HG03064 (cell line): ENCODE measurements around the gene ATF3.

Experiments
- ATAC-seq: cut with Tn5 transposase; IDR thresholded peaks from one replicate; pipeline ENCODE4 v1.9.1; 2021; ENCODE audit warnings: low read depth; ENCODE audit not compliant: unreplicated experiment

ATF3 gene

DNA sequence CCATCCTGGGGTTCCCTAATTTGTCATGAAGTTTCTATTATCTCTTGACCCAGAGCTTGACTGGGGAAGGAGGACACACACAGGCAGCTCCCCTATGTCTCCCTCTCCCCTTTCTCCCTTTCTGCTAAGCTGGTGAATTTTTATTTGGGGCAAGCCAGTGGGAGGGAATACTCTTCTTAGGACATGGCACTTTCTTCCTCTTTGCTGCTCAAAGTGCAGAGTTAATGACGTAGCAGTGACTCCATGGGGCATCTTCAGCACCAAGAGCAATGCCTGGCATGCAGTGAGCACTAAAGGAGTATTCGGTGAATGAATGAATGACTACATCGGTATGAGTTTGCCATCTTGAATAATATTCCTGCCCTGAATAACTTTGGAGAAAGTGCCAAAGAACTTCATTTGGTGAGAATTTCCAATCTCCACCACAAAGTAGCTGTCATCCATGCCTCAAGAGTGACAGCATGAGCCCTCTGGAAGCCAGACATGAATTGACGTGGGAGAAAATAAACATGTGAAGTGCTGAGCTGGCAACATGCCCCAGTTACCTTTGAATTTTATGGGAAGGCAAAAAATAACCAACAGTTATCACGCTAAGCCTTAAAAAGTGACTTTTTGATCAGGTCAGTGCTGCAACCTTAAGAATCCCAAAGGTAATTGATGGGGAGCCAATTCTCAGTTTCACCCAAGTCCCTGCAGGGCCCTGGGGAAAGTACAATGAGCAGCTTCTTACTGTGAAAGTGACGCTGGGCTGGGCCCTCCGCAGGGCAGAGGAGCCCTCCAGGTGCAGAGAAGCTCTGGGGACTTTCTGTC is 22.1 kb upstream of the ATF3 start:
- ATAC-seq, result peak; percentile 91

DNA sequence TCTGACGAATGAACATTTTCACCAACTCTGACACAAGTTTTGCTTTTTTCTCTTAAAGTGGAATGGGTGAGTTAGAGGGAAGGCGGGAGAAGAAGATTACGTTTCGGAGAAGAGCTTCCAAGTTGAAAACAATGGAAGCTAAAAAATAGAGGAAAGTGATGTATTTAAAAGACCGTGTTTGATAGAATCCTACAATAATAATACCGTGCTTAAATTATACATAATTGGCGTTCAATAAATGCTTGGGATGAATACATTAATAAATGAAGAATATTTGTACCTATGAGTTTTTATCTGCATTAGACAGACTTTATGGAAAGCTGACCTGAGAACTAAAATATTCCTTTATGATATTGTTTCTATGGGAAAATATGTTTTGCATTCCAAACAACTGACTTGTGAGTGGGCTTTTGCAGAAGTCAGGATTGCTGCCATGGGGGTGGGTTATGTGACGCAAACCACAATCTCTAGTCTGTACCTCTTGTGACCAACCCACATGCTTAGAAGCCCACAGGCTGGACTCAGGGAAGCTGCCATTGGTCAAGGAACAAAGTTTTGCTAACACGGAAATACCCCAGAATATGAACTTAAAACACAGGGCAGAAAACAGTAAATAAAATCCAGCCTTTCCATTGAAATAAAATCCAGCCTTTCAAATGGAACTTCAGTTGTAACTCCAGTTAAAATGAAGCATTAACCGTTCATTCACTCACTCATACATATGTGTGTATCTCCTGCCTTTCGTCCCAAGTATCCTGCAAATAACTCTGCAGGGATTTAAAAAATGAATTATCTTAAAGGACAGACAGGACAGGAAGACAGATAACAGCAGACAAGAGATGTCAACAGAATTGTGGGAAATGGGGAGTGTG is 21.3 kb upstream of the ATF3 start:
- no peak for ATAC-seq

DNA sequence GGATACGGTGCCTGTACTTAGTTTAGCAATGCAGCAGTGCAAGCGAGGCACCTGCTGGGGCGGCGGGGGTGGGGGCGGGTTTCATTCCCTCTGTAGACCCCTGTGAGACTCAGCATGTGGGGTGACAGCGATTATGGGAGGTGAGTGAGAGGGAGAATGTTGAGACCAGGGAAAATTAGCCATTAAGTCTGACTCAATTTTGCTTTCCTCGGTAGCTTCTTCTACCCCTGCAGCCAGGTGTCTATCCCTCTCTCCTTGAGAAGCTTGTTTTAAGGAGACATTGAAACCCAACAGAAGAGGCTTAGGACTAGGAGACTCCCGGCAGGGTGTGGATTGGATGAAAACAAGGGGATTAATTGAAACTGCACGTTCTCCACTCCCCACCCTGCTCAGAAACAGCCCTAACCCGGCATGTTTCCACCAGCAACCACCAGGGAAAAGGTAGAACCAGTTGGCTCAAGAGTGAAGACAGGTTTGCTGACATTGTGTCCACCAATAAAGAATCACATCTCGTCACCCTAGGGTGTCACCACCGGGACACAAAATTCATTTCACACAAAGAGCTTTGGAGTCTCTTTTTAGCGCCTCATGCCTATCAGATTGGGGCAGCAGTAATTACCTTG is 20.6 kb upstream of the ATF3 start:
- ATAC-seq, result no peak

DNA sequence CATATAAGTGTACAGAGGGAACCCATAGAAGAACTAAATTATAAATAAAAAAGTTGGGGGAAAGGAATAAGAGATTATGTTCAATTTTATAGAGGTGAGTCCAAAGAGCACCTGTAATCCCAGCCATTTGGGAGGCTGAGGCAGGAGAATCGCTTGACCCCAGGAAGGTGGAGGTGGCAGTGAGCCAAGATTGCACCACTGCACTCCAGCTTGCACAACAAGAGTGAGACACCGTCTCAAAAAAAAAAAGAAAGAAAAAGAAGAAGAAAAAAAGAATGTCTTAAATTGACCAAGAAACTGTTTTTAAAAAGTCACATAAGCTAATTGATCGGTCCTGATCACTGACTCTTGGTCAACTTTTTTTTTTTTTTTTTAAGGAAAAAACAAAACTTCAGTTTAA is 19.1 kb upstream of the ATF3 start:
- no peak for ATAC-seq

DNA sequence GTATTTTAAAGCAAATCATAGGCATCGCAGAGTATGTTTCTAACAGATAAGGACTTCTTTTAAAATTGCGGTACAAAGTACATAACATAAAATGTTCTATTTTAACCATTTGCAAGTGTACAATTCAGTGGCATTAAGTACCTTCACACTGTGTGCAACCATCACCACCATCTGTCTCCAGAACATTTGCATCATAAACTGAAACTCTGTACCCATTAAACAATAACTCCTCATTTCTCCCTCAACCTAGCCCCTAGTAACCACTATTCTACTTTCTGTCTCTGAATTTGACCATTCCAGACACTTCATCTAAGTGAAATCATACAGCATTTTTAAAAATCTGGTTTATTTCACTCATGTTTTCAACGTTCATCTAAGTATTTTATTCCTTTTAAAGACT is 16.6 kb upstream of the ATF3 start:
- no peak for ATAC-seq

DNA sequence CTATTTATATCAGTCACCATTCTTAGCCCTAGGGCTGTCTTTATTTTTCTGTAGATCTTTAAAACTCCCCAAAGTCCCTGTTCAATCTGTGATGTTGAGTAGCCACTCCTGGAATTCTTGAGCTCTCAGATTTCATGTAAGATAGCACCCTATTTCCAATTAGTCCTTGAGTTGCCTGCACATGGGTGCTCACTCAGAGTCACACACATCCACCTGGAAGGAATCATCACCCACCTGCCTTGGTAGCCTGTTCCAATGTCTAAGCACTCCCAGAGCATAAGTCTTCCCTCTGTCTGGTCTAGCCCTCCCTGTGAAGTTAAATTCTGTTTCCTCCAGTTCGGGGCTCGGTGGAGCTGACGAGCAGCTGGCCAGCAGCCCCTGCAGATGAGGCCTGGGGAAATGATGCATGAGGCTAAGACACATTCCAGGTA is 14.7 kb upstream of the ATF3 start:
- ATAC-seq, result no peak

DNA sequence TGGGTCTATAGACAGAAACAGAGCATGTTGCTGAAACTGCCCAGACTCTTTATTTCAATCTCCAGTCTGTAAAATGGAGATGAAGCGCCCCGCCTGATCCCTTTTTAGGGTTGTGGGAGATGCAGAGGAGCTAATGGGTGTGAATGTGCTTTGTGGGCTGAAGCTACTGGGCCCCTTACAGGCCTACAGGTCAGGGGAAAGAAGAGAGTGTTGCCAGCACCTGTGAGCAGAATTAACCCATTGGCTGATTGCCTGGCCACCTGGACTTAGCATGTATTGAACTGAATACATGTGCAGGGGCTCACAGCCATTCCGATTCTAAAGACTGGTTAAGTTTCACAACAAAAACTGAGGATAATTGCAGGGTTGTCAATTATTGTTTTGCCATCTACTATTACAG is 13.9 kb upstream of the ATF3 start:
- ATAC-seq, result no peak

DNA sequence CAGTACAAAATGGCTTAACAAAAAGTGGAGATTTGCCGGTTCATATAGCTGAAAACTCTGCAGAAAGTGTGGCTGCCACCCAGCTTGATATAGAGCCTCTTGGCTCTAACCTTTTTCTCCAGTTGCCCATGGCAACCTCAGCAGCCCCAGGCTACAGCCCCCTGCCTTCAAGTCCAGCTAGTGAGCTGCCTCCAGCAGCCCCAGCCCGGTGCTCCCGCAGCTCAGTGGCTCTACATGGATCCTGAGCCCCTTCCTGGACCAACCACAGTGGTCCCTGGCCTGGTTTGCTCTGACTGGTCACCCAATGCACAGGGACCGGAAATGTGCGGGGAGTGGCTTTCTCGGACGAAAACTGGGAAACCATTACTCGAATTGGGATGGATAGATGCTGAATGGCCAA is 13.3 kb upstream of the ATF3 start:
- no peak for ATAC-seq

DNA sequence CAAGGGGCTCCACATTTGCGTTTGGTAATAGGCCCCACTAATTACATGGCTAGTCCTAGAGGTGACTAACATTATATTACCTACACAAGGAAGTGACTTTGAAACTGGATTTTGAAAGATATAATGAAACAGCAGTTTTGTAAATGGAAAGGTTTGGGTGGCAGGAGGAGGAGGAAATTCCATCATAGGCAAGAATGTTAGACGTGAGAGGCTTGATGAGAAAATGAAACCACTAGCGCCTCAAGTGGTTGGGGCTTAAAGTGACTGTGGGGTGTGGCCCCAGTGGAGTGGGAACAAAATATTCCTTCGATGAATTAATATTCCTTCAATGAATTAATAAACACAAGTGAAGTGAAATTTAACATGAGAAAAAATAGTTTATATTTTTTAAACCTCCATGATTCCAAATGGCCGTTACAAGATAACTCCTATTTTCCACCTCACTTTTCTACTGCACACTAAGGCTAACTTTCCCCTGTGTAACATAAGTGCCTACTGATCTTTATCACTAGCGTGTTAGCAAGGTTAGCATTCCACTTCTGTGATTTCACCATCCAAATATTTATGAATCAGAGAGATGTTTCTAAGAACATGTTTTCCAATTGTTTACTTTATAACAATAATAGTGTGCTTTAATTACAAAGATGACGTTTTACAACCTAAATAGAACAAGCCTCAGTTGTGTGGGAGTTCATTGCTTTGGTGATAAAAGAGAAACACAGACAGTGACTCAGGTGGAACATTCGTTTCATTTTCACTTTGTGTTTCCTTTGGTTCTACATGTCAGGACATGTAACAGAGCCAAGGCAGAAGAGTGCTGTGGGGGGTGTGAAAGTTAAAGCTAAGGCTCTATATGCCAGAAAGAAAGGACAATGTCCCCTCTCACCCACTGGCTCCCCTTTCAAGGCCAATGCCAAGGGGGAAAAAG is 12.5 kb upstream of the ATF3 start:
- ATAC-seq, result peak; percentile 96

DNA sequence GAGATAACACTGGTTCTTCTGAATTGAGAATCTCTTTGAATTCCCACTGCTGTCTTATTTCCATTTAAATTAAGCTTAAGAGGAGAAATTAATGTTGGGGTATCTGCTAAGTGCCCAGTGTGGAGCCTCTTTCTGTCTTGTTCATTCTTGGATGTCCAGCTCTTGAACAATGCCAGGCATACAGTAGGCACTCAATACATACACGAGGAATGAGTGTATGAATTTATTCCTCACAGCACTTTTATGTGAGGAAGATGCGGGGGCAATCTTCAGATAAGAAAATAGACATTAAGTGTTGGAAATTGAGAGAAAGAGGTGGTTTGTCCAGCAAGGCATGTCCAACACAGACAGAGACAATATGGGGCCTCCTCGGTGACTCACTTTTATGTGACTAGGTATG is 11.8 kb upstream of the ATF3 start:
- no peak for ATAC-seq

DNA sequence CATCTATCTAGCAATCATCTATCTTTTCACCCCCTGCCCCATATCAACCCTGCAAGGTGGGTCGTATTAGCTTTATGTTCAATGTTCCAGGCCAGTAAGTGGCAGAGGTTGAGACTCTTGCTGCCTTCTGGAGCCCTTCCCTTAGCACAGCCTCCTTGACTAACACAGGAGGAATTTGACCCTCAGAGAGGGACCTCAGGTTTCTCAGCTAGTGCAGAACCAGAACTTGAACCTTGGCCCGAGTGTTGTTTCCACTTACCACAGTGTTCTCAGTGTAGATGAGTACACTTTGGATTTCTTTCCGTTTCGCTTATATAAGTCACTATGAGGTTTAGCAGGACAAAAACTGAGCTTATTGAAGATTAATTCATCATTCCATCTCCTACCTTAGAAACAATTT is 11.1 kb upstream of the ATF3 start:
- ATAC-seq, result no peak

DNA sequence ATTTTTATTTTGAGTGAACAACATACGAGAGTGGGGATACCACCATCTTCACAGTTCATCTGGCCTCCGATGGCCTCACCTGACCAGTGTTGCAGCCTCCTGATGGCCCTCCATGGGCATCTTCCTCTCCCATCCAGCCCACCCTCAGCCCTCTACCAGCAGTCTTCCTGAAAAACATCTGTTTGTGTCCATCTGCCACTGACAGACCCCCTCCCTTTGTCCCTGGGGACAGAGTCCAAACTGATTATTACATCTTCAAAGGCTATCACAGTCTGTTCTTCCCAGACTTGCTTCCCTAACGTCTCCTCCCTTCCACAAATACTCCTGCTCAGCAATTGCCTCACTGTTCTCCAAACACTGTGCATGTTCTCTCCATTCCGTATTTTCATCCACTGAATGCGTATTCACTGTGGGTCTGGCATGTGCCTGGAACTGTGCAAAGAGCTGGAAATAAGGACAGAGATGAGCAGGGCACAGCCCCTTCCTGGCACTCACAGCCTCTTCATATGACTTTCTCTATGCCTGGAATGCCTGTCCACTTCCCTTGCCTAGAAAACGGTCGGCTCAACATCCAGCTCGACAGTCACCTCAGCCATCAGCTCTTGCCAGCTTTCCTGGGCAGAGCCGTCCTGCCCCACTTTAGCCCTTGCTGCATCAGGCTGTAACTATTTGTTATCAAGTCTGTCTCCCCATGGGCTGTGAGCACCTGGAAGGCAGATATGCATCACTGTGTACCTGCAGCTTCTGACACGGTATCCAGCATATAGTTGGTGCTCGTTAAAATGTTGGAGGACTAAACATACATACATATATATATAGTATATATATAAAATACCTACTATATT is 8.3 kb upstream of the ATF3 start:
- no peak for ATAC-seq

DNA sequence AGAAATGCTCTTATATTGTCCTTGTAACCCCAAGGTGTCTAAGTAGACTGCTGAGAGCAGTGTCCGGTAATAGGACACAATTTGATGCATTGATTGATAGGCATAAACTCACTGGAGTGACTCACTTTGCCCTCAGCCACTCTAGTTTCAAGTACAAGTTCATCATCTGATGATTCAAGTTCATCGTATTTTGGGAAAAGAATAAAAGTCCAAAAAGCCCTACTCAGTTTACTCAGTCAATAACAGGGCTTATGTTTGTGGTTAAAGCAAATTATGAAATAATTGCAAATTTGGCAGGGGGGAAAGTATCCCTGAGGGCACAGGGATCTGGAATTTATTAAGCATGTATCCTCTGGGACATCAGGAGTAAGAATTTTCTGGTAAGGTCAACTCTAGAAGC is 7.6 kb upstream of the ATF3 start:
- ATAC-seq, result no peak

DNA sequence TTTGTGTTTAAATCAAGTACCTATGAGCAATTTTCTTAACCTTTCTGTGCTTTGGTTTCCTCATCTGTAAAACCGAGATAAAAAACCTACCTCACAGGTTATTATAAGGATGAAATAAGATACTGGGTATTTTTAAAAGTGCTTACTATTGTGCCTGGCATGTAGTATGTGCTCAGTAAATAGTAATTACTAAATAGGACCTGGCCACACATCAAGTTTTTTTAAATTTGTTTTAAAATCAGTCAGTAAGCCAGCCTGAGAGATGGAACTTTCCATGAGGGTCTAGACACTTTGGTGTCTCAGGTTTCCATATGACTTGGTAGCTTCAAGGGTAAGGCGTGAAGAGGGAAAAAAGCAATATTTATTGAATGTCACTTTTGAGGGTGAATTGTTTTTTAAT is 7.0 kb upstream of the ATF3 start:
- ATAC-seq, result no peak

DNA sequence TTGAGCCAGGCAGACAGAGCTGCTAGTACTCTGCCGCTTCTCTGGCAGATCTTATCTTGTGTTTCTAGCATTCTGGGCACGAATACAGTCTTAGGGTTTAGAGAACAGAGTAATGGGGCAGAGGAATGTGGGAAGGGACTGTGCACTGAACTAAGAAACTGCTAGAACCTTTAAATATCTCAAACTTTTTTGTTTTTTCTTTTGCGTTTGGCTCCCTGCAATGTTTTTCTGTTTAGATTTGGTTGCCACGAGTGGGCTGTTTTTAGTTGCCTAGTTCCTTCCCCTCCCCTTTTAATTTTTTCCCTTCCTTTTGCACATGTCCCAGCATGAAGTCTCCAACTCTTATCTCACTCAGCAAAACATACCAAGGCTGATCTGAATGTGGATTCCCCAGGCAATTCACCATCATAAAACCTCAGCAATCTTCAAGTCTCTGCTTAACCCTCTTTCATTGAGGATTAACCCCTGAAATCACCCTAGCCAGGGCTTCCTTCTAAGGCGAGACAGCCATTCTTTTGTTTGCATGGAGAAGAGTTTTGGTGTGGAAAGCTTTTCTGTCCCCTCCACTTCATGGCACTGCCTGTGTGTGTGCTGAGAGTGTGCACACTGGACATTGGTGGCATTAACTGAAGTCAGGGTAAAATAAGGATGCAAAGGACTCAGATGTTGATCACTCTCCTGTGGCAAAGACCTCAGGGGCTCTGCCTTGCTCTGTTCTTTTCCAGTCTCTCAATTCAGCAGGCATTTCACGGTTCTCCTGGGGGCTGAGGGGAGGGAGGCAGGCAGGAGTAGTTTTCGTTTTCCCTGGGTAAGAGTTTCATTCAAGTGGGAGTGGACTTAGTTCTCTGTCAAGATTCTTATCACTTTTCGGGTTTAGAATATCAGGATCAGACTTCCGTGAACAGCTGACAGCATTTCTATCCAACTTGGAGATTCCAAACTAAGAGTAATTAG is 2.8 kb upstream of the ATF3 start:
- ATAC-seq, result no peak

DNA sequence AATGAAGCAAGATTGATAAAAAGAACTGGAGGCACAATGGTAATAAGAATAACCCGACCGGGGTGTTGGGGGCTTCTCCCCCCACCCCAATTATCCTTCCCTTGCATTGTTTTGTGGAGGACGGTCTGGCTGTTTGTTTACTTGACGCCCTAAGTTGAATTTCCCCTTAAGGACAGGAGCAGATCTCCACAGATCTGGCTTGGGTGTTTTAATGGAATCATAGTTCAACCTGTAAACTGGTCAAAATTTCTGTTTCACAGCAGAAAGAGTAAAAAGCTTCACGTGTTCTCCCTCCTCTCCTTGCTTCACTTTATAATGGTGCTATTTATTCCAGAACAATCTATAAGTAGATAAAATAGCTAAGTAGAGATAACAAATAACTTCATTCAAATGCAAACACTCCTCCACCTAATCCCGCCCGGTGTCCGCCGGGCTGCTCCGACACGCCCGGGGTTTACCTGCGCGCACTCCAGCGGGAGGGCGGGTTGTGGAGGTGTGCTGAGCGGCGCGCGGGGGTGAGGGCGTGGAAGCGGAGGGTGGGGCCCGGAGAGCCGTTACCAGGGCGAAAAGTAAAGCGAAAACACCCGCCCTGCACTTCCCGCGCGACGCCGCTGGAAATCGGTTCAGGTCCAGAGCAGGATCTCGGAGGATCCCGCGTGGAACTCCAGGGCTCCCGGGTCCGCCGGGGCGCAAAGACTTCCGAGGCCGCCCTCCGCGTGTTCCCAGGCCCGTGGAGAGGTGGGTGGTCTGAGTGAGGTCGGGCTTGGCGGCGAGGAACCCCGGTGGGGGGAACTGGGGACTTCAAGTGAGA is 2.0 kb upstream of the ATF3 start:
- ATAC-seq, result no peak

DNA sequence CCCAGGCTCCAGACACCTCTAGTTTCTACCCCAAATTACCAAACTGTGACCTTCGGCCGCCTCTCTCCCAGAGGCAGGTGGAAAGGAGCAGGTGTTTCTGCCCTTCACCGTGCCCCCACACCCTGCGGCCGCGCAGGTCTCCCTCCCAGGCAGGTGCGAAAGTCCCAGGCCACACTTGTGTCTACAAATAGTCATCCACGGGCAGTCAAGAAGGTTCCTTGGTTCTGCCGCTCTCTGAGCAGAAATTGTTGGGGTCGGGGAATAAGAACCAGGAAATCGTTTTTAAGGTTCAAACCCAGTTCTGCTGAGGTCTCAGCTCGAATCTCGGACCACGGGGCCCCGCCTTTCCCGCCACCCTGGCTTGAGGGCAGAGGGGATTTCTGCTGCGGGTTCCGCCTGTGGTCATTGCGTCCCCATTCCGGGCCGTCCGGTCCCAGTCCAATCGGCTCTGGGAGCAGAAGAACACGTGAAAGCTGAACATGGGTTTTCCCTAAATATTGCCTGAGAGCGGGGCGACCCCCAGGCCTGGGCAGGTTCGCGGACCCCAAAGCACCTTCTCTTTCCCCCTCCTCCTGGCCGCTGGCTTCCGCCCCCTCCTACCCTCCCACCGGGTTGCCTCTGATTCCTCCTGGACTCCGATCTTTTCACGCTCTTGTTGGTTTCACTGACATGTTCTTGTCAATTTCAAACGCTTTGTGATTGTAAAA is 1.2 kb upstream of the ATF3 start:
- ATAC-seq, result no peak
